Nephron (organoid): ENCODE results near the gene TP53BP2.

Source experiments
- H3K27ac Mint-ChIP-seq, 3 experiments: 2 replicates each; pipeline ENCODE4 v1.8.0; 2020; ENCODE audit warnings: mixed read lengths in 3 of 3, mild to moderate bottlenecking in 2 of 3, moderate library complexity in 1 of 3
- H3K27me3 Mint-ChIP-seq: 2 replicates; pipeline ENCODE4 v1.8.0; 2021; ENCODE audit warnings: low read depth, mild to moderate bottlenecking, moderate library complexity, mixed read lengths
- H3K36me3 Mint-ChIP-seq: 2 replicates; pipeline ENCODE4 v1.8.0; 2020; ENCODE audit warnings: low read depth, mixed read lengths
- H3K4me1 Mint-ChIP-seq: 2 replicates; pipeline ENCODE4 v1.8.0; 2020; ENCODE audit warnings: mixed read lengths
- H3K4me3 Mint-ChIP-seq, 3 experiments: 2 replicates each; pipeline ENCODE4 v1.8.0; 2020; ENCODE audit warnings: mild to moderate bottlenecking in 3 of 3, mixed read lengths in 3 of 3, moderate library complexity in 2 of 3
- H3K9me3 Mint-ChIP-seq: 2 replicates; pipeline ENCODE4 v1.8.0; 2020; ENCODE audit warnings: mixed read lengths
- TF ChIP-seq, protein P1 (sequence below), 3 experiments: fragments of 200-600 bp; sonication (generic); IDR thresholded peaks; one replicate each; pipeline ENCODE4 v1.5.0; 2021; ENCODE audit warnings: antibody characterized with exemption in 3 of 3; ENCODE audit not compliant: unreplicated experiment in 3 of 3

TP53BP2 gene

DNA sequence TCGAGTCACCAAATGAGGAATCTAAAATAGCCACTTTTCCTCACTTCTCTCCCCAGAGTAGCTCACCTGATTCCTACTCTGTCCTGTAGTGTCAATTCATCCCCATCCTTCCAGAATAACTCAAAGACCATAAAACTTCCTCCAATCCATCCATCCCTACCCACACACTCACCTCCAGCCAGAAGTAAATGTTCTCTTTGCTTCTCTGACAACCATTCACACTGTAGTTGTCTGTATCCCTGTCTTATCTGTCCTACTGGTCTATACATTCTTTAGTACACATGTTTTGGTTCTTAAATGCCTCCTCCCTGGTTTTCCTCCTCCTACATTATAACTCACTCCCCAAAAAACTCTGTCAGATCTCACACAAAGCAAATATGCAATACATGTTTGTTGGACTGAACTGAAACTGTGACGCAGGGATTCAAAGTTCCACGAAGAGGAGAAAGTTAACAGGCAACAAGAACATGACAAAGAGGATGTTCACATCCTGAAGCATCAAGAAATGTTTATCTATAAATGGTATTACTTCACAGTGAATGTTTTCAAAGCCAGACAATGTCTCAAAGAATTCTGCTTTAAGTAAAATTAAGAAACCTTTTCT, 11.0 kb downstream of the TP53BP2 start:
- Mint-ChIP-seq H3K4me1 (peaks cover 32% of the 10 kb centered on the region), H3K27ac (no peak overlapping the region), H3K9me3 (no peaks in the 10 kb centered on the region), H3K36me3 (no peaks in the 10 kb centered on the region), H3K27me3 (no peaks in the 10 kb centered on the region), H3K4me3 (no peak overlapping the region)
- TF ChIP-seq, protein P1, sequence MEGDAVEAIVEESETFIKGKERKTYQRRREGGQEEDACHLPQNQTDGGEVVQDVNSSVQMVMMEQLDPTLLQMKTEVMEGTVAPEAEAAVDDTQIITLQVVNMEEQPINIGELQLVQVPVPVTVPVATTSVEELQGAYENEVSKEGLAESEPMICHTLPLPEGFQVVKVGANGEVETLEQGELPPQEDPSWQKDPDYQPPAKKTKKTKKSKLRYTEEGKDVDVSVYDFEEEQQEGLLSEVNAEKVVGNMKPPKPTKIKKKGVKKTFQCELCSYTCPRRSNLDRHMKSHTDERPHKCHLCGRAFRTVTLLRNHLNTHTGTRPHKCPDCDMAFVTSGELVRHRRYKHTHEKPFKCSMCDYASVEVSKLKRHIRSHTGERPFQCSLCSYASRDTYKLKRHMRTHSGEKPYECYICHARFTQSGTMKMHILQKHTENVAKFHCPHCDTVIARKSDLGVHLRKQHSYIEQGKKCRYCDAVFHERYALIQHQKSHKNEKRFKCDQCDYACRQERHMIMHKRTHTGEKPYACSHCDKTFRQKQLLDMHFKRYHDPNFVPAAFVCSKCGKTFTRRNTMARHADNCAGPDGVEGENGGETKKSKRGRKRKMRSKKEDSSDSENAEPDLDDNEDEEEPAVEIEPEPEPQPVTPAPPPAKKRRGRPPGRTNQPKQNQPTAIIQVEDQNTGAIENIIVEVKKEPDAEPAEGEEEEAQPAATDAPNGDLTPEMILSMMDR (IDR thresholded peaks at IDR 0.05; ENCODE audit: unreplicated experiment in 3 of 3): no peak

- Mint-ChIP-seq H3K4me3 (no peak overlapping the region), H3K4me1 (peaks cover 34% of the 10 kb centered on the region), H3K27ac (no peak overlapping the region), H3K36me3 (no peaks in the 10 kb centered on the region), H3K27me3 (no peaks in the 10 kb centered on the region), H3K9me3 (no peaks in the 10 kb centered on the region)
- TF ChIP-seq, protein P1 (IDR thresholded peaks at IDR 0.05; ENCODE audit: unreplicated experiment in 3 of 3): no peak
These were observed 11.8 kb downstream of the TP53BP2 start for GRCh38 chr1:223833948-223834347.

GRCh38 chr1:223832637-223832943, 13.2 kb downstream of the TP53BP2 start:
- no peak overlapping the region for H3K4me3 Mint-ChIP-seq
- H3K9me3 Mint-ChIP-seq: no peaks in the 10 kb centered on the region
- TF ChIP-seq, protein P1 (IDR thresholded peaks at IDR 0.05; ENCODE audit: unreplicated experiment in 3 of 3): no peak
- peaks cover 5% of the 10 kb centered on the region for H3K36me3 Mint-ChIP-seq
- peaks cover 20% of the 10 kb centered on the region for H3K4me1 Mint-ChIP-seq
- H3K27ac Mint-ChIP-seq: peak overlapping the region in 1 of 3 experiments; percentile 42
- no peaks in the 10 kb centered on the region for H3K27me3 Mint-ChIP-seq

DNA sequence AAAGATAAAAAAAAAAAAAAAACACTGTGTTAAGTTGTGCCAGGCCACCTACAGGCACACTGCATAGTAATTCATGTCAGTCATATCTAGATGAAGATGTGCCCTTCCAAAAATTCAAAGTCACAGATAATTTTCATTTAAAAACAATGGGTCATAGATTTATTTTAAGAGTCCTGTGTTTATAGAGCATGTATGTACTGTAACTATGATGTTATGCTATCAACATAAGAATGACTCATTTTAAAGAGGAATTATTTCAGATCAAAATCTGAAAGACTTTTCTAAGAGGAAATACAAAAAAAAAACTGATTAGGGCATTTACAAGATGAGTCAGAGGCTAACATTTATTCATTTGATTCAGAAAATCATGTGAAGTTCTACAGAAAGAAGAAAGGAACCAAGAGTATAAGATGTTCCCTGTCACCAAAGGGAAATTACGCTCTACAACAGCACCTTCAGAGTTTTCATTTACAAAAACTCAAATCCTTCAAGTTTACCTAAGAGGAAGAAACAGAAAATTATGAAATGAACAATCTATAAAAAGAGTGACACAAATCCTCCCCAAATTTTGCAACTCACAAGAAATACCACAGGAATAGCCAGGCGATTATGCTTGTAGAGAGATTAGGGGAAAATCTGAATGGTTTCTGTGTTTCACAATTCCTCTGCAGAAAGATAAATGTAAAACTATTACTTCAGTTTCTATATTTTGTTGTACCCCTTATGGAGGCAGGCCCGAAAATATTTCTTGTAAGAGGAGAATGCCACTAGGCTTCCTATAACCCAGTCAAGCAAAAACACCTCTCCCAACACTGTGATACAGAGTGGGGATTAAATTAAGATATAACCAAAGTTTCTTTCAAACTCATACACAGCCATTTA, 13.8 kb downstream of the TP53BP2 start:
- H3K27me3 Mint-ChIP-seq: no peaks in the 10 kb centered on the region
- H3K9me3 Mint-ChIP-seq: no peaks in the 10 kb centered on the region
- TF ChIP-seq, protein P1 (IDR thresholded peaks at IDR 0.05; ENCODE audit: unreplicated experiment in 3 of 3): no peak
- no peak overlapping the region for H3K4me3 Mint-ChIP-seq
- H3K27ac Mint-ChIP-seq: peak overlapping the region in 2 of 3 experiments; percentile 26 to 31
- H3K36me3 Mint-ChIP-seq: peaks cover 5% of the 10 kb centered on the region
- peaks cover 22% of the 10 kb centered on the region for H3K4me1 Mint-ChIP-seq

DNA sequence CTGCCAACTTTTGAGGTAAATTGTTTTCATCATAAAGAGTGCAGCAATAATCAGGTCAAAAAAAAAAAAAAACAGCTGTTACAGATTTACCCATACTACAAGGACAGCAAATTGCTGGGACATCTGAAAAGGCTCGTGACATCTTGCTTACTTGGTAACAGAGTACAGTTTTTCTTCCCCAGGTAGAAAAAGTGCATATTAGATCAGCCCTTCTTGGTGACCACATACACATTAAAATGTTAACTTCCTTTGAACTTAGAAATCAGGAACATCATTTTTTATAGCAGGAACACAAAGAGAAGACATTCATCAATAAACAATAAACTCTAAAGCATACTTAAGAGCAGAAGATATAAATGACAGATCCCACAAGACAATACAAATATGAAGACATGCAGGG, 16.1 kb downstream of the TP53BP2 start:
- Mint-ChIP-seq H3K36me3 (peaks cover 5% of the 10 kb centered on the region), H3K4me3 (no peak overlapping the region), H3K27me3 (no peaks in the 10 kb centered on the region), H3K4me1 (peaks cover 35% of the 10 kb centered on the region), H3K9me3 (no peaks in the 10 kb centered on the region), H3K27ac (no peak overlapping the region)
- TF ChIP-seq, protein P1 (IDR thresholded peaks at IDR 0.05; ENCODE audit: unreplicated experiment in 3 of 3): no peak
